Liver (tissue), 9 donors: ENCODE data around the gene KRT85. TPM values are rescaled to one million over a fixed set of nuclear protein-coding genes. Genes with fewer than 3 reads are reported as not detected.

ENCODE experiments used
- DNase-seq: peaks from one replicate; pipeline ENCODE4 v3.0.0-alpha.2; 2017; ENCODE audit warnings: low spot score
- H3K27ac ChIP-seq, 2 donors: one replicate each; pipeline ENCODE4 v1.7.0; 2013; ENCODE audit warnings: inconsistent platforms in 2 of 2, low read length in 2 of 2, control low read depth in 1 of 2, low read depth in 1 of 2, mild to moderate bottlenecking in 1 of 2
- H3K27me3 ChIP-seq, 4 donors: one replicate each; pipeline versions ENCODE4 v1.6.1 to v1.7.0; 2013; ENCODE audit warnings: low read length in 3 of 4, inconsistent platforms in 1 of 4, mild to moderate bottlenecking in 1 of 4, moderate library complexity in 1 of 4; ENCODE audit not compliant: control insufficient read depth in 4 of 4, insufficient read depth in 4 of 4
- H3K36me3 ChIP-seq, 4 donors: one replicate each; pipeline versions ENCODE4 v1.6.1 to v1.7.0; 2013; ENCODE audit warnings: low read length in 3 of 4, mild to moderate bottlenecking in 3 of 4, low read depth in 1 of 4, moderate library complexity in 1 of 4; ENCODE audit not compliant: control insufficient read depth in 4 of 4, insufficient read depth in 3 of 4
- H3K4me1 ChIP-seq, 4 donors: one replicate each; pipeline versions ENCODE4 v1.6.1 to v1.7.0; 2013; ENCODE audit warnings: low read length in 3 of 4, mild to moderate bottlenecking in 3 of 4, moderate library complexity in 1 of 4; ENCODE audit not compliant: control insufficient read depth in 4 of 4, insufficient read depth in 4 of 4
- H3K4me3 ChIP-seq, 3 donors: one replicate each; pipeline versions ENCODE4 v1.6.1 to v1.7.0; 2013; ENCODE audit warnings: low read length in 3 of 3, control low read depth in 1 of 3, low read depth in 1 of 3, mild to moderate bottlenecking in 1 of 3
- H3K9ac ChIP-seq, 2 donors: one replicate each; pipeline ENCODE4 v1.7.0; 2013; ENCODE audit warnings: low read length in 2 of 2, mild to moderate bottlenecking in 2 of 2, moderate library complexity in 2 of 2, control low read depth in 1 of 2, low read depth in 1 of 2
- H3K9me3 ChIP-seq, 4 donors: one replicate each; pipeline versions ENCODE4 v1.6.1 to v1.7.0; 2013; ENCODE audit warnings: low read length in 3 of 4; ENCODE audit not compliant: control insufficient read depth in 4 of 4
- FOXA1 ChIP-seq: IDR thresholded peaks from 2 replicates; pipeline ENCODE4 v1.6.1; 2016; ENCODE audit warnings: antibody characterized with exemption
- FOXA2 ChIP-seq: IDR thresholded peaks from 2 replicates; pipeline ENCODE4 v1.6.1; 2016; ENCODE audit warnings: antibody characterized with exemption
- GABPA ChIP-seq, 2 donors: IDR thresholded peaks in 1 of 2; conservative IDR thresholded peaks in 1 of 2; 2 replicates each; pipeline ENCODE4 v1.6.1; 2016; ENCODE audit warnings: antibody characterized with exemption in 2 of 2, mild to moderate bottlenecking in 1 of 2, moderate library complexity in 1 of 2
- HNF4A ChIP-seq, 2 donors: conservative IDR thresholded peaks; 2 replicates each; pipeline ENCODE4 v1.6.1; 2016; ENCODE audit warnings: antibody characterized with exemption in 2 of 2, mild to moderate bottlenecking in 2 of 2
- HNF4G ChIP-seq: IDR thresholded peaks from 2 replicates; pipeline ENCODE4 v1.6.1; 2016; ENCODE audit warnings: antibody characterized with exemption
- NR2F2 ChIP-seq: IDR thresholded peaks from 2 replicates; pipeline ENCODE4 v1.6.1; 2016; ENCODE audit warnings: antibody characterized with exemption
- RAD21 ChIP-seq, 2 donors: IDR thresholded peaks; 2 replicates each; pipeline ENCODE4 v1.6.1; 2016; ENCODE audit warnings: antibody characterized with exemption in 2 of 2, mild to moderate bottlenecking in 2 of 2
- RXRA ChIP-seq, 2 donors: IDR thresholded peaks; 2 replicates each; pipeline ENCODE4 v1.6.1; 2017 to 2018; ENCODE audit warnings: antibody characterized with exemption in 2 of 2, mild to moderate bottlenecking in 1 of 2
- SP1 ChIP-seq: IDR thresholded peaks from 2 replicates; pipeline ENCODE4 v1.6.1; 2018; ENCODE audit warnings: antibody characterized with exemption, mild to moderate bottlenecking
- TAF1 ChIP-seq: conservative IDR thresholded peaks from 2 replicates; pipeline ENCODE4 v1.6.1; 2016; ENCODE audit warnings: antibody characterized with exemption, mild to moderate bottlenecking
- YY1 ChIP-seq: IDR thresholded peaks from 2 replicates; pipeline ENCODE4 v1.6.1; 2016; ENCODE audit warnings: antibody characterized with exemption, mild to moderate bottlenecking
- WGBS: extraction: QIAGEN DNeasy Blood & Tissue Kit; methylation state at CpG from one replicate; pipeline ENCODE4 v1.1.7; 2013; 5-methylcytosine and 5-hydroxymethylcytosine counted together
- polyA plus RNA-seq, 2 donors: library from polyadenylated mRNA; stranded (reverse) in 1 of 2; unstranded in 1 of 2; fragments of 200-250 nt in 1 of 2; fragments of >200 nt in 1 of 2; fragmentation: Nextera tagmentation in 1 of 2; extraction: Ambion mirVana in 1 of 2; gene quantifications; one replicate each; pipeline versions ENCODE4 v1.2.1 to v1.2.3, GENCODE V29; 2013 to 2015
- total RNA-seq, 2 donors: library from RNA; depleted of rRNA; stranded (reverse); fragments of >200 nt; gene quantifications; one replicate each; pipeline ENCODE4 v1.2.3, GENCODE V29; 2014
- TF ChIP-seq, protein P1 (sequence below): fragments of 150-350 bp; IDR thresholded peaks from 2 replicates; pipeline ENCODE4 v1.5.1; 2017; ENCODE audit warnings: improper control_type of control experiment, low read depth, low read length; ENCODE audit not compliant: missing input control
- TF ChIP-seq, protein P2 (sequence below): IDR thresholded peaks from 2 replicates; pipeline ENCODE4 v1.6.1; 2016; ENCODE audit warnings: antibody characterized with exemption
- TF ChIP-seq, protein P3 (sequence below): IDR thresholded peaks from 2 replicates; pipeline ENCODE4 v1.6.1; 2016; ENCODE audit warnings: antibody characterized with exemption
- TF ChIP-seq, protein P4 (sequence below): IDR thresholded peaks from 2 replicates; pipeline ENCODE4 v1.6.1; 2016; ENCODE audit warnings: antibody characterized with exemption, mild to moderate bottlenecking
- TF ChIP-seq, protein P5 (sequence below): IDR thresholded peaks from 2 replicates; pipeline ENCODE4 v1.6.1; 2016; ENCODE audit warnings: antibody characterized with exemption
- donor health status: healthy.
- donor health status: healthy.
- donor health status: healthy.
- donor health status: healthy.
- donor health status: healthy.

The KRT85 gene
- total and polyA plus RNA-seq, 4 donors, result not detected

DNA sequence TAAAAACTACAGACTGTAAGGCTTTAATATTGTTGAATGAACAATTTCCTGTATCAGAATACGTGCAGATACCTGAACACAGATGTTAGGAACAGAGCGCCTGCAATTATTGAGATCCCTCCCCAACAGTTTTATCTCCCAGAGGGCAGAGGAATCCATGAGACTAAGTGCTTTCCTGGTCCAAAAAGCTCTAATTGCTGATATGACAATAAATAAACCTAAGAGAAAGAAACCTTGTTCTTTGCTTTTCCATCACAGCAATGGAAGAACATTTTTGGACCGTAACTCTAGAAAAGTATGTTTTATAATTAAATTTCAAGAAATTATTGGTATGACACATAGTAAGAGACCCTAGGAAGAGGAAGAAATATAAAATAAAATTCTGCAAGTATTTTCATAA, 33.1 kb downstream of the KRT85 start:
- Histone ChIP-seq H3K9me3 (no peaks in the 10 kb centered on the region), H3K36me3 (no peaks in the 10 kb centered on the region), H3K4me3 (no peak overlapping the region), H3K9ac (no peak overlapping the region), H3K27ac (no peak overlapping the region), H3K27me3 (no peaks in the 10 kb centered on the region), H3K4me1 (peaks cover 0 to 30% (median 23%) of the 10 kb centered on the region in 4 donors)
- TF ChIP-seq RXRA (IDR thresholded peaks at IDR 0.05) (no peak), HNF4A (conservative IDR thresholded peaks at IDR 0.05) (no peak), FOXA2 (no peak), GABPA (IDR thresholded peaks at IDR 0.05 in 1 of 2, conservative IDR thresholded peaks at IDR 0.05 in 1 of 2) (no peak), RAD21 (IDR thresholded peaks at IDR 0.05) (no peak), SP1 (no peak), YY1 (no peak), FOXA1 (no peak), NR2F2 (no peak), TAF1 (no peak), HNF4G (no peak)
- TF ChIP-seq, protein P1, sequence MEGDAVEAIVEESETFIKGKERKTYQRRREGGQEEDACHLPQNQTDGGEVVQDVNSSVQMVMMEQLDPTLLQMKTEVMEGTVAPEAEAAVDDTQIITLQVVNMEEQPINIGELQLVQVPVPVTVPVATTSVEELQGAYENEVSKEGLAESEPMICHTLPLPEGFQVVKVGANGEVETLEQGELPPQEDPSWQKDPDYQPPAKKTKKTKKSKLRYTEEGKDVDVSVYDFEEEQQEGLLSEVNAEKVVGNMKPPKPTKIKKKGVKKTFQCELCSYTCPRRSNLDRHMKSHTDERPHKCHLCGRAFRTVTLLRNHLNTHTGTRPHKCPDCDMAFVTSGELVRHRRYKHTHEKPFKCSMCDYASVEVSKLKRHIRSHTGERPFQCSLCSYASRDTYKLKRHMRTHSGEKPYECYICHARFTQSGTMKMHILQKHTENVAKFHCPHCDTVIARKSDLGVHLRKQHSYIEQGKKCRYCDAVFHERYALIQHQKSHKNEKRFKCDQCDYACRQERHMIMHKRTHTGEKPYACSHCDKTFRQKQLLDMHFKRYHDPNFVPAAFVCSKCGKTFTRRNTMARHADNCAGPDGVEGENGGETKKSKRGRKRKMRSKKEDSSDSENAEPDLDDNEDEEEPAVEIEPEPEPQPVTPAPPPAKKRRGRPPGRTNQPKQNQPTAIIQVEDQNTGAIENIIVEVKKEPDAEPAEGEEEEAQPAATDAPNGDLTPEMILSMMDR, result no peak
- TF ChIP-seq, protein P2, sequence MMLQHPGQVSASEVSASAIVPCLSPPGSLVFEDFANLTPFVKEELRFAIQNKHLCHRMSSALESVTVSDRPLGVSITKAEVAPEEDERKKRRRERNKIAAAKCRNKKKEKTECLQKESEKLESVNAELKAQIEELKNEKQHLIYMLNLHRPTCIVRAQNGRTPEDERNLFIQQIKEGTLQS, result no peak
- TF ChIP-seq, protein P3, sequence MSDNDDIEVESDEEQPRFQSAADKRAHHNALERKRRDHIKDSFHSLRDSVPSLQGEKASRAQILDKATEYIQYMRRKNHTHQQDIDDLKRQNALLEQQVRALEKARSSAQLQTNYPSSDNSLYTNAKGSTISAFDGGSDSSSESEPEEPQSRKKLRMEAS, result no peak
- TF ChIP-seq, protein P4, sequence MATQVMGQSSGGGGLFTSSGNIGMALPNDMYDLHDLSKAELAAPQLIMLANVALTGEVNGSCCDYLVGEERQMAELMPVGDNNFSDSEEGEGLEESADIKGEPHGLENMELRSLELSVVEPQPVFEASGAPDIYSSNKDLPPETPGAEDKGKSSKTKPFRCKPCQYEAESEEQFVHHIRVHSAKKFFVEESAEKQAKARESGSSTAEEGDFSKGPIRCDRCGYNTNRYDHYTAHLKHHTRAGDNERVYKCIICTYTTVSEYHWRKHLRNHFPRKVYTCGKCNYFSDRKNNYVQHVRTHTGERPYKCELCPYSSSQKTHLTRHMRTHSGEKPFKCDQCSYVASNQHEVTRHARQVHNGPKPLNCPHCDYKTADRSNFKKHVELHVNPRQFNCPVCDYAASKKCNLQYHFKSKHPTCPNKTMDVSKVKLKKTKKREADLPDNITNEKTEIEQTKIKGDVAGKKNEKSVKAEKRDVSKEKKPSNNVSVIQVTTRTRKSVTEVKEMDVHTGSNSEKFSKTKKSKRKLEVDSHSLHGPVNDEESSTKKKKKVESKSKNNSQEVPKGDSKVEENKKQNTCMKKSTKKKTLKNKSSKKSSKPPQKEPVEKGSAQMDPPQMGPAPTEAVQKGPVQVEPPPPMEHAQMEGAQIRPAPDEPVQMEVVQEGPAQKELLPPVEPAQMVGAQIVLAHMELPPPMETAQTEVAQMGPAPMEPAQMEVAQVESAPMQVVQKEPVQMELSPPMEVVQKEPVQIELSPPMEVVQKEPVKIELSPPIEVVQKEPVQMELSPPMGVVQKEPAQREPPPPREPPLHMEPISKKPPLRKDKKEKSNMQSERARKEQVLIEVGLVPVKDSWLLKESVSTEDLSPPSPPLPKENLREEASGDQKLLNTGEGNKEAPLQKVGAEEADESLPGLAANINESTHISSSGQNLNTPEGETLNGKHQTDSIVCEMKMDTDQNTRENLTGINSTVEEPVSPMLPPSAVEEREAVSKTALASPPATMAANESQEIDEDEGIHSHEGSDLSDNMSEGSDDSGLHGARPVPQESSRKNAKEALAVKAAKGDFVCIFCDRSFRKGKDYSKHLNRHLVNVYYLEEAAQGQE, result no peak
- TF ChIP-seq, protein P5, sequence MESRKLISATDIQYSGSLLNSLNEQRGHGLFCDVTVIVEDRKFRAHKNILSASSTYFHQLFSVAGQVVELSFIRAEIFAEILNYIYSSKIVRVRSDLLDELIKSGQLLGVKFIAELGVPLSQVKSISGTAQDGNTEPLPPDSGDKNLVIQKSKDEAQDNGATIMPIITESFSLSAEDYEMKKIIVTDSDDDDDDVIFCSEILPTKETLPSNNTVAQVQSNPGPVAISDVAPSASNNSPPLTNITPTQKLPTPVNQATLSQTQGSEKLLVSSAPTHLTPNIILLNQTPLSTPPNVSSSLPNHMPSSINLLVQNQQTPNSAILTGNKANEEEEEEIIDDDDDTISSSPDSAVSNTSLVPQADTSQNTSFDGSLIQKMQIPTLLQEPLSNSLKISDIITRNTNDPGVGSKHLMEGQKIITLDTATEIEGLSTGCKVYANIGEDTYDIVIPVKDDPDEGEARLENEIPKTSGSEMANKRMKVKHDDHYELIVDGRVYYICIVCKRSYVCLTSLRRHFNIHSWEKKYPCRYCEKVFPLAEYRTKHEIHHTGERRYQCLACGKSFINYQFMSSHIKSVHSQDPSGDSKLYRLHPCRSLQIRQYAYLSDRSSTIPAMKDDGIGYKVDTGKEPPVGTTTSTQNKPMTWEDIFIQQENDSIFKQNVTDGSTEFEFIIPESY, result no peak
- no peak for DNase-seq
- WGBS, result 95% methylated on average over 3 of the region's 3 CpGs

DNA sequence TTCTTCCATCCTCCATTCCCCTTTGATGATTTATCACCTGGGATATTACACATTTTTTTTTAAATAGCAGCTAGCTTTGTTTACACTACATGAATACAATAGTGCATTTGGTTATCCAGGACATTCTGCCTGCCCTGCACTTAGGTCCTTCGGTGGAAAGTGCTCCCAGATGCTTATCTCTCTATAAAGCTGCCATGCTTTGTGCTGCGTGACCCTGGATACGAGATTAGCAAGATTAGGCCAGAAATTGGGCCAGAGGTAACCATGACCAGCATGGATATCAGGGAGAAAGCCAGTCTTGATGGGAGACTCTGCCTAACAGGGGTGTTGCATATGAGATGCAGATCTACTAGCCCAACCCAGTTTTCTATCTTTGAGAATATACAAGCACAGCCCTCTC, 34.0 kb downstream of the KRT85 start:
- WGBS, result 57% methylated on average over 3 of the region's 3 CpGs
- Histone ChIP-seq H3K4me1 (peaks cover 0 to 30% (median 23%) of the 10 kb centered on the region in 4 donors), H3K4me3 (no peak overlapping the region), H3K27ac (no peak overlapping the region), H3K27me3 (no peaks in the 10 kb centered on the region), H3K9ac (no peak overlapping the region), H3K9me3 (no peaks in the 10 kb centered on the region), H3K36me3 (no peaks in the 10 kb centered on the region)
- DNase-seq, result no peak
- TF ChIP-seq, protein P5, result no peak
- TF ChIP-seq HNF4A (conservative IDR thresholded peaks at IDR 0.05) (no peak), GABPA (IDR thresholded peaks at IDR 0.05 in 1 of 2, conservative IDR thresholded peaks at IDR 0.05 in 1 of 2) (no peak), RAD21 (IDR thresholded peaks at IDR 0.05) (no peak), NR2F2 (no peak), FOXA1 (no peak), TAF1 (no peak), HNF4G (no peak)
- TF ChIP-seq, protein P3, result no peak
- TF ChIP-seq, protein P1, result no peak
- TF ChIP-seq, protein P2, result no peak
